ENCODE results near the gene AHNAK2.
"Not testable (repeated sequence)": the region's sequence is repeated elsewhere in the genome, so short reads cannot be mapped to it uniquely, and the experiment has no call there.

- not testable (repeated sequence) for TF ChIP-seq OSR1 (CRISPR knock-in tag; IDR thresholded peaks at IDR 0.05); ARNTL (CRISPR knock-in tag; IDR thresholded peaks at IDR 0.05; ENCODE audit: borderline replicate concordance, low read depth); ZNF70 (CRISPR knock-in tag; IDR thresholded peaks at IDR 0.05); ESRRG (CRISPR knock-in tag; IDR thresholded peaks at IDR 0.05); ZFP3 (CRISPR knock-in tag; IDR thresholded peaks at IDR 0.05); ZNF8 (CRISPR knock-in tag; IDR thresholded peaks at IDR 0.05); TSHZ2 (CRISPR knock-in tag; IDR thresholded peaks at IDR 0.05); PPARA (CRISPR knock-in tag; IDR thresholded peaks at IDR 0.05; ENCODE audit: borderline replicate concordance); CSDC2 (CRISPR knock-in tag; IDR thresholded peaks at IDR 0.05); TCF4 (CRISPR knock-in tag; IDR thresholded peaks at IDR 0.05; ENCODE audit: borderline replicate concordance)
- TF ChIP-seq, protein P1, sequence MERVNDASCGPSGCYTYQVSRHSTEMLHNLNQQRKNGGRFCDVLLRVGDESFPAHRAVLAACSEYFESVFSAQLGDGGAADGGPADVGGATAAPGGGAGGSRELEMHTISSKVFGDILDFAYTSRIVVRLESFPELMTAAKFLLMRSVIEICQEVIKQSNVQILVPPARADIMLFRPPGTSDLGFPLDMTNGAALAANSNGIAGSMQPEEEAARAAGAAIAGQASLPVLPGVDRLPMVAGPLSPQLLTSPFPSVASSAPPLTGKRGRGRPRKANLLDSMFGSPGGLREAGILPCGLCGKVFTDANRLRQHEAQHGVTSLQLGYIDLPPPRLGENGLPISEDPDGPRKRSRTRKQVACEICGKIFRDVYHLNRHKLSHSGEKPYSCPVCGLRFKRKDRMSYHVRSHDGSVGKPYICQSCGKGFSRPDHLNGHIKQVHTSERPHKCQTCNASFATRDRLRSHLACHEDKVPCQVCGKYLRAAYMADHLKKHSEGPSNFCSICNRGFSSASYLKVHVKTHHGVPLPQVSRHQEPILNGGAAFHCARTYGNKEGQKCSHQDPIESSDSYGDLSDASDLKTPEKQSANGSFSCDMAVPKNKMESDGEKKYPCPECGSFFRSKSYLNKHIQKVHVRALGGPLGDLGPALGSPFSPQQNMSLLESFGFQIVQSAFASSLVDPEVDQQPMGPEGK (CRISPR knock-in tag; IDR thresholded peaks at IDR 0.05; ENCODE audit: borderline replicate concordance): not testable (repeated sequence)
Measured at GRCh38 chr14:104947201-104947600, 31.0 kb downstream of the AHNAK2 start.

Data from SK-N-SH treated with all-trans-retinoic acid at 6 μM for 48 hours (cell line).